KOPT-K1 (cell line): Measurements from ENCODE around the gene TRIM15.
"Not testable (repeated sequence)": the region's sequence is repeated elsewhere in the genome, so short reads cannot be mapped to it uniquely, and the experiment has no call there.

Experiments
- H3K27ac ChIP-seq: fragments of 200-600 bp; sonication (generic); 2 replicates; pipeline ENCODE4 v1.5.1; 2016; ENCODE audit warnings: antibody characterized with exemption, mild to moderate bottlenecking, low read depth, low read length; ENCODE audit not compliant: poor library complexity, severe bottlenecking
- H3K36me3 ChIP-seq: fragments of 200-600 bp; sonication (generic); 2 replicates; pipeline ENCODE4 v1.5.1; 2017; ENCODE audit warnings: antibody characterized with exemption, mild to moderate bottlenecking, low read length, moderate library complexity; ENCODE audit not compliant: insufficient read depth
- H3K9me3 ChIP-seq: fragments of 200-600 bp; sonication (generic); 2 replicates; pipeline ENCODE4 v1.5.1; 2017; ENCODE audit warnings: antibody characterized with exemption, low read length, mild to moderate bottlenecking; ENCODE audit not compliant: insufficient read depth, poor library complexity, severe bottlenecking

The TRIM15 gene

DNA sequence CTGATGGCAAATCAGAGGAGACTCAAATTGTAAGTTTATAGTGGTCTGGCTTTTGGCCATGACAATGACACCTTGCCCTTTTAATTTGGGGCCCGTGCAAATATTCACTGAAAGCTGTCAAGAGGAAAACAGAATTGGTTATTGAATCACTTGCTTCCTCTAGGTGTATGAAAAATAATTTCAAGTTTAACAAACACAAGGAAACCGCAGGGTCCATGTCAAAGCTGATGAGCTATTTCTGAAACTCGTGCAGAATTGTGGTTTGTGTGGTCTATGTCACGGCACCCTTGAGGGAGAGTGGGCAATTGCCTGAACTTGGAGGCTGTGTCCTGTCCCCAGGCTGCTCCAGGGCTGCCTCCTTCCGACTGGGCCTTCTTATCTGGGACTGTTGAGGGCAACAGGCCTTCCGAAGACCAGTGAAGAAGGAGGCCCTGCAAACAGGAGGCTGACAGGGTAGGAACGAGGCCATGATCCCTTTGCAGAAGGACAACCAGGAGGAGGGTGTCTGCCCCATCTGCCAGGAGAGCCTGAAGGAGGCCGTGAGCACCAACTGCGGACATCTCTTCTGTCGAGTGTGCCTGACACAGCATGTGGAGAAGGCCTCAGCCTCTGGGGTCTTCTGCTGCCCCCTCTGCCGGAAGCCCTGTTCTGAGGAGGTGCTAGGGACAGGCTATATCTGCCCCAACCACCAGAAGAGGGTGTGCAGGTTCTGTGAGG, 26.6 kb upstream of the TRIM15 start:
- no peak overlapping the region for H3K27ac ChIP-seq
- H3K9me3 ChIP-seq, result no peaks in the 10 kb centered on the region
- no peaks in the 10 kb centered on the region for H3K36me3 ChIP-seq

DNA sequence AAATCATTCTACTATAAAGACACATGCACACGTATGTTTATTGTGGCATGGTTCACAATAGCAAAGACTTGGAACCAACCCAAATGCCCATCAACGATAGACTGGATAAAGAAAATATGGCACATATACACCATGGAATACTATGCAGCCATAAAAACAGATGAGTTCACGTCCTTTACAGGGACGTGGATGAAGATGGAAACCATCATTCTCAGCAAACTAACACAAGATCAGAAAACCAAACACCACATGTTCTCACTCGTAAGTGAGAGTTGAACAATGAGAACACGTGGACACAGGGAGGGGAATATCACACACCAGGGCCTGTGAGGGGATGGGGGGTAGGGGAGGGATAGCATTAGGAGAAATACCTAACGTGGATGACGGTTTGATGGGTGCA, 23.1 kb upstream of the TRIM15 start:
- not testable (repeated sequence) for H3K36me3 ChIP-seq, H3K27ac ChIP-seq, H3K9me3 ChIP-seq

- Histone ChIP-seq H3K9me3 (no peaks in the 10 kb centered on the region), H3K36me3 (no peaks in the 10 kb centered on the region), H3K27ac (no peak overlapping the region)
Observed at GRCh38 chr6:30142665-30143064, 20.7 kb upstream of the TRIM15 start.

DNA sequence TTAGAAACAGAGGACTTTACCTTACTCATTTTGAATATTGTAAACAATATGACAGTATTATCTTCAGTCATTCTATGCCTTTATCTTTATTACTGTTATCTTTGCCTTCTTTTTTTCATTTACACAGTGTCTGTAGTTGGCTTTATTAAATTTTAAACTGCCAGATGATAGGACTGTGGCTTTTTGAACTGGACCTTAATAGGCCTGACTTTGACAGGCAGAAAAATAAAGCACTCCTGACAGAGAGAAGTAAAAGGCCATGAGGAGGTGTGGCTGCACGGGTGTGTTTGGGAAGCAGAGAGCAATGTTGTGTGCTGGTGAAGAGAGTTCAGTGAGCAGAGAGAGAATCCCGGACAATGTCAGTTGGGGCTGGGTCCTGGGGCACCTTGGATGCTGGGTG, 19.6 kb upstream of the TRIM15 start:
- no peaks in the 10 kb centered on the region for H3K9me3 ChIP-seq
- H3K27ac ChIP-seq, result no peak overlapping the region
- H3K36me3 ChIP-seq, result no peaks in the 10 kb centered on the region

GRCh38 chr6:30144811-30145210, 18.5 kb upstream of the TRIM15 start:
- no peak overlapping the region for H3K27ac ChIP-seq
- H3K9me3 ChIP-seq, result no peaks in the 10 kb centered on the region
- no peaks in the 10 kb centered on the region for H3K36me3 ChIP-seq

GRCh38 chr6:30145818-30146217, 17.5 kb upstream of the TRIM15 start:
- H3K36me3 ChIP-seq, result no peaks in the 10 kb centered on the region
- H3K27ac ChIP-seq, result no peak overlapping the region
- H3K9me3 ChIP-seq, result no peaks in the 10 kb centered on the region

- H3K27ac ChIP-seq, result no peak overlapping the region
- no peaks in the 10 kb centered on the region for H3K9me3 ChIP-seq
- H3K36me3 ChIP-seq, result no peaks in the 10 kb centered on the region
Observed at GRCh38 chr6:30147096-30147495, 16.2 kb upstream of the TRIM15 start.

GRCh38 chr6:30149234-30149633, 14.1 kb upstream of the TRIM15 start:
- H3K27ac ChIP-seq, result no peak overlapping the region
- no peaks in the 10 kb centered on the region for H3K36me3 ChIP-seq
- no peaks in the 10 kb centered on the region for H3K9me3 ChIP-seq

DNA sequence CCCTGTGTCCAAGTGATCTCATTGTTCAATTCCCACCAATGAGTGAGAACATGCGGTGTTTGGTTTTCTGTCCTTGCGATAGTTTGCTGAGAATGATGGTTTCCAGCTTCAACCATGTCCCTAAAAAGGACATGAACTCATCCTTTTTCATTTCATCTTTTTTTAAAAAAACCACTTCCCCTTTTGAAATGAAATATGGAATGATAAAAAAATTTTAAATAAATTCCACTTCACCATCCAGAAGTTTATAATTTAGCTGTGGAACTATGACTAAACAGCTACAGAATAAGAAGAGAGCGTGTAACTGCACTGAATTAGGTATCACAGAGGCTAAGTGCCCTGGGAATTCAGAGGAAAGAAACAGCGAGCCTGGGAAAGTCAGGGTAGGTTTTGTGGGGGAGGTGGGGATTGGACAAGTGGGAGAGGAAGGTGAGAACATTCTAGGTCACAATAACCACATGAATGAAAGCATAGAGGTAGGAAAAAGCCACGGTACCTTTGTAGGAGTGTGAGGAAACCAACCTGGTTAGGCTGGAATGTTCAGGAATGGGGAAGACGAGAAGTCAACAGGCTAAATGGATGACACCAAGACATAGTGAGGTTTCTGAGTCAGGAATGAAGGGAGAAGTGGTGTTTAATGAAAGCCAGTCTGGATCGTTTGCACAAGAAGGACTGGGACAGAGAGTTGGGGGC, 13.3 kb upstream of the TRIM15 start:
- Histone ChIP-seq H3K9me3 (no peaks in the 10 kb centered on the region), H3K36me3 (no peaks in the 10 kb centered on the region), H3K27ac (no peak overlapping the region)

- H3K9me3 ChIP-seq, result no peaks in the 10 kb centered on the region
- H3K36me3 ChIP-seq, result no peaks in the 10 kb centered on the region
- no peak overlapping the region for H3K27ac ChIP-seq
Observed at GRCh38 chr6:30150671-30151395, 12.5 kb upstream of the TRIM15 start.

DNA sequence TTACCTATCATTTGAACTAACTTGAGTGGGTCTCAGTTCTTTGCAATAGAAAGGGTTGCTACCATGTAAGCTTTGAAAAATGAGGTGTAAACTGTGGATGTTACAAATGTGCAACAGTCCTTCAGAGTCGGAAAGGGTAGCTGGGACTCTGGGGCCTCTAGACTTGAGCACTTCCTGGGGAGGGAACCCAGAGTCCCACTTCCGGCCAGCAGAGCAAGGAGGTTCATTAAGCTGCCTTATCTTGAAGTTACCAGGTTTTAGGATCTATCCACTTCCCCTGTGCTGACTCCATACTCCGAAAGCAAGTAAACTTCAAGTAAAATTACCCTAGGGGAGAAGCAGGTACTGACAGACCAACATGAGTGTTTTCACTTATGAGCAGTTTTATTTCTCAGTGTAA, 11.8 kb upstream of the TRIM15 start:
- H3K27ac ChIP-seq, result no peak overlapping the region
- H3K9me3 ChIP-seq, result no peaks in the 10 kb centered on the region
- no peaks in the 10 kb centered on the region for H3K36me3 ChIP-seq

DNA sequence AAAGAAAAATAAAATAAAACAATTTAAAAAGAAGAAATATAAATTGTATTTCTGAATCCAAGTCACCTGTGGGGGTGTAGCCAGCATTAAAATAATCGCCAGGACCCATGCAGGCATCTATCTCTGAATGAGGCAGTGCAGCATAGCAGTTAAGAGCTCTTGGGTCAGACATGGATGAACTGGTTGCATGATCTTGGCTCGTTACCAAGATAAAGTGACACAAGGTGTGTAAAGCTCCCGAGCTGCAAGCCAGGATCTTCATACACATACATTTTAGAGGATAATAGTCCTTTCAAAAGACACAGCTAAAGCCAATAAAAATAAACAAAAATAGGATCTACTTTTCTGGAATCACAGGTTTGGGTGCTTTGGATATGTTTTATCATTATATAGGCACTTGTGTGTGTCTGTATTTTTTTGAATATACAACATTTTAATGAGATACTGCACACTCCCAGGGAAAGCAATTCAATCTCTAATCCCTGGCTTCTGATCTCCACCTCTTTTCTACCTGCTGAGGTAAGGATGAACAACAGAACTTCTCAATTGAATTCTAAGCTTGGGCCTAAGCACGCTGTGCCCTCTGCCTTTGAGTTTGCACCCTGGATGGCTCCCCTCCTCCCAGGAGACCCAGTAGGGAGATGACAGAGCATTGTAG, 11.2 kb upstream of the TRIM15 start:
- Histone ChIP-seq H3K36me3 (no peaks in the 10 kb centered on the region), H3K27ac (no peak overlapping the region)

GRCh38 chr6:30152910-30153610, 10.3 kb upstream of the TRIM15 start:
- H3K27ac ChIP-seq, result no peak overlapping the region
- H3K36me3 ChIP-seq, result no peaks in the 10 kb centered on the region

More for the DNA sequence above, 11.2 kb upstream of the TRIM15 start:
- no peaks in the 10 kb centered on the region for H3K9me3 ChIP-seq

DNA sequence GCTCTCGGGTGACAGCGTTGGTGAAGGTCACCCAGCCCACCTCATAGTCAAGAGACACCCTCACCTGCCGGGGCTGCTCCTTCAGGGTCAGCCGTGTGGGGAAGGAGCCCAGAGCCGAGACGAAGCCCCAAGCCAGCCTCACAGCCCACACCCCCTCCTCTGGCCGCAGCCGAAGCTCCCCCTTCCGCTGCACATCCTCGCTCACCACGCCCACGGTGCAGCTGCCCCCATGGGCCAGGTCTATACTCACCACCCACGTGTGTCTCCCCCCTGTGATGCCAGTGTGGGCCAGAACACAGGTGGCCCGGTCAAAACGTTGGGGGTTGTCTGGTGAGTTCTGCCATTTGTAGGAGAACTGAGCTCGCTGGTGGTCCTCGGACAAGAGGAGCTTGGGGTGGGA, 9.3 kb upstream of the TRIM15 start:
- no peak overlapping the region for H3K27ac ChIP-seq
- no peaks in the 10 kb centered on the region for H3K36me3 ChIP-seq
- no peaks in the 10 kb centered on the region for H3K9me3 ChIP-seq

More at GRCh38 chr6:30152910-30153610, 10.3 kb upstream of the TRIM15 start:
- no peaks in the 10 kb centered on the region for H3K9me3 ChIP-seq
